Panc1 (cell line): ENCODE data around the gene GAL. TPM values are rescaled to one million over a fixed set of nuclear protein-coding genes. Genes with fewer than 3 reads are reported as not detected.
A peak's percentile ranks its signal among the peaks of the same experiment; 100 is the strongest.

Experiments
- ATAC-seq: fragments of 200-7000 bp; cut with Tn5 transposase; 2 replicates; pipeline ENCODE4 v1.9.1; 2020; ENCODE audit warnings: mild to moderate bottlenecking, moderate library complexity
- BruUV-seq: library from RNA; stranded (reverse); fragments of 400-500 nt; replicated peaks from 2 replicates; lab custom pipeline; 2021; lab: Mats Ljungman, UMichigan
- CTCF ChIA-PET: fragments of 300-600 bp; sonication (Branson Sonifier 250); formaldehyde crosslinking; loops from one replicate; lab custom pipeline; 2022; ENCODE audit warnings: antibody characterized with exemption; lab: Charles Lee
- POLR2A ChIA-PET: fragments of 300-600 bp; sonication (Branson Sonifier 250); formaldehyde crosslinking; loops from one replicate; lab custom pipeline; 2022; ENCODE audit warnings: antibody characterized with exemption; lab: Charles Lee
- DNase-seq: peaks from one replicate; pipeline ENCODE4 v3.0.0-alpha.2; 2010; ENCODE audit warnings: low read depth, low spot score
- H3K27ac ChIP-seq: 2 replicates; pipeline ENCODE4 v1.5.1; 2011; ENCODE audit warnings: mild to moderate bottlenecking, low read length, inconsistent platforms
- H3K27me3 ChIP-seq: fragments of 200-500 bp; sonication (Bioruptor generic); 2 replicates; pipeline ENCODE4 v1.6.0; 2014; ENCODE audit warnings: low read length, inconsistent platforms; ENCODE audit not compliant: control insufficient read depth, insufficient read depth
- H3K36me3 ChIP-seq: fragments of 200-500 bp; sonication (Bioruptor generic); 2 replicates; pipeline ENCODE4 v1.5.1; 2014; ENCODE audit warnings: inconsistent platforms, mild to moderate bottlenecking, low read length, moderate library complexity; ENCODE audit not compliant: control insufficient read depth, insufficient read depth
- H3K4me1 ChIP-seq: 2 replicates; pipeline ENCODE4 v1.5.1; 2011; ENCODE audit warnings: inconsistent platforms, mild to moderate bottlenecking, low read length, moderate library complexity; ENCODE audit not compliant: control insufficient read depth, insufficient read depth
- H3K4me3 ChIP-seq, 2 experiments: 2 replicates each; pipeline ENCODE4 v1.5.1; 2011 to 2012; ENCODE audit warnings: low read depth in 2 of 2, low read length in 2 of 2, mild to moderate bottlenecking in 2 of 2, inconsistent platforms in 1 of 2, moderate library complexity in 1 of 2
- H3K9me3 ChIP-seq: fragments of 200-500 bp; sonication (Bioruptor generic); 2 replicates; pipeline ENCODE4 v1.5.1; 2014; ENCODE audit warnings: low read depth, mild to moderate bottlenecking, inconsistent platforms, low read length, moderate library complexity; ENCODE audit not compliant: control insufficient read depth, insufficient read depth
- POLR2AphosphoS5 ChIP-seq: IDR thresholded peaks from 2 replicates; pipeline ENCODE4 v1.6.1; 2012; ENCODE audit warnings: mild to moderate bottlenecking, low read depth, low read length, moderate library complexity
- SIN3A ChIP-seq: IDR thresholded peaks from 2 replicates; pipeline ENCODE4 v1.6.1; 2012; ENCODE audit warnings: low read depth, mild to moderate bottlenecking, low read length, moderate library complexity, borderline replicate concordance; ENCODE audit not compliant: insufficient read depth
- TCF7L2 ChIP-seq: IDR thresholded peaks from 2 replicates; pipeline ENCODE4 v1.6.1; 2011; ENCODE audit warnings: mild to moderate bottlenecking, low read depth, low read length, inconsistent platforms
- in situ Hi-C: cut with HindIII; loops from 2 replicates; pipeline ENCODE4 v1.10.0; 2016; ENCODE audit warnings: low sequenced_read_pairs, low pct_unique_long_range_greater_than_20kb
- intact Hi-C: fragments of 100-400 bp; cut with micrococcal nuclease; formaldehyde crosslinking; loops from one replicate; pipeline ENCODE4 v1.10.0; 2022; ENCODE audit not compliant: unreplicated experiment
- total RNA-seq: library from RNA; stranded (reverse); gene quantifications from one replicate; pipeline ENCODE4 v1.2.1, GENCODE V29; 2021; ENCODE audit not compliant: unreplicated experiment
- TF ChIP-seq, protein P1 (sequence below), 2 experiments: IDR thresholded peaks; 2 replicates each; pipeline ENCODE4 v1.6.1; 2011 to 2012; ENCODE audit warnings: low read depth in 2 of 2, control low read depth in 1 of 2, low read length in 1 of 2, mild to moderate bottlenecking in 1 of 2, moderate library complexity in 1 of 2; ENCODE audit not compliant: insufficient read depth in 1 of 2
- TF ChIP-seq, protein P2 (sequence below): fragments of 450-650 bp; IDR thresholded peaks from 2 replicates; pipeline ENCODE4 v1.5.1; 2017; ENCODE audit warnings: mild to moderate bottlenecking

GAL gene
- total RNA-seq, 1 experiment from 2014 or later, result 16.5 TPM

DNA sequence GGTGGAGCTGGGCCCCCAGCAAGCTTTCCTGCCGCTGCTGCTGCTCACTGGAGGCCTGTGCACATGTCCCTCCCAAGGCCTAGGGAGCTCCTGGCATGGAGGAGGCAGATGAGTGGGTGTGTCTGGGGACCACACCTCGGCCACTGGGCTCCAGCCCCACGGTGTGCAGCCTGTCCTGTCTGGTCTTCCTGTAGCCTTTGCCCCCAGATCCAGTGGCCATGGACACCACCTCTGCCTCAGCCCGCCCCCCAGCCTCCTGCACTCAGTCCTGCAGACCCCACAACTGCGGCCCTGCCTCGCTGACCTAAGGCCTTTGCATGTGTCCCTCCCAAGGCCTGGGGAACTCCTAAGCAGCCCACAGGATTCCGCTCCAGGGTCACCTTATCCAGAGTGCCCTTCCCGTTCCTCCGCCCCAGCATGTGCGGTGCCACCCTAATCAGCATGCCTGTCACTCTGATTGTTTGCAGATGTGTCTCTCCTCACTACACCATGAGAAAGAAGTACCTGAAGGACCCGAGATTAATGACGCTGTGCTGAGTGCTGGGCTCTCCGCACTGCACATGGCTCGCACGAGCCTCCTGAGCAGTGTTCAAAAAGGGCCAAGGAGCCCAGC lies 8.6 kb downstream of the GAL start:
- Histone ChIP-seq H3K4me3 (no peak overlapping the region), H3K27ac (no peak overlapping the region), H3K4me1 (no peaks in the 10 kb centered on the region), H3K36me3 (no peaks in the 10 kb centered on the region), H3K27me3 (peaks cover 4% of the 10 kb centered on the region), H3K9me3 (no peaks in the 10 kb centered on the region)
- in situ Hi-C loops, result no loop called here
- ChIA-PET CTCF (no interaction called here), POLR2A (no interaction called here)
- TF ChIP-seq, protein P1, sequence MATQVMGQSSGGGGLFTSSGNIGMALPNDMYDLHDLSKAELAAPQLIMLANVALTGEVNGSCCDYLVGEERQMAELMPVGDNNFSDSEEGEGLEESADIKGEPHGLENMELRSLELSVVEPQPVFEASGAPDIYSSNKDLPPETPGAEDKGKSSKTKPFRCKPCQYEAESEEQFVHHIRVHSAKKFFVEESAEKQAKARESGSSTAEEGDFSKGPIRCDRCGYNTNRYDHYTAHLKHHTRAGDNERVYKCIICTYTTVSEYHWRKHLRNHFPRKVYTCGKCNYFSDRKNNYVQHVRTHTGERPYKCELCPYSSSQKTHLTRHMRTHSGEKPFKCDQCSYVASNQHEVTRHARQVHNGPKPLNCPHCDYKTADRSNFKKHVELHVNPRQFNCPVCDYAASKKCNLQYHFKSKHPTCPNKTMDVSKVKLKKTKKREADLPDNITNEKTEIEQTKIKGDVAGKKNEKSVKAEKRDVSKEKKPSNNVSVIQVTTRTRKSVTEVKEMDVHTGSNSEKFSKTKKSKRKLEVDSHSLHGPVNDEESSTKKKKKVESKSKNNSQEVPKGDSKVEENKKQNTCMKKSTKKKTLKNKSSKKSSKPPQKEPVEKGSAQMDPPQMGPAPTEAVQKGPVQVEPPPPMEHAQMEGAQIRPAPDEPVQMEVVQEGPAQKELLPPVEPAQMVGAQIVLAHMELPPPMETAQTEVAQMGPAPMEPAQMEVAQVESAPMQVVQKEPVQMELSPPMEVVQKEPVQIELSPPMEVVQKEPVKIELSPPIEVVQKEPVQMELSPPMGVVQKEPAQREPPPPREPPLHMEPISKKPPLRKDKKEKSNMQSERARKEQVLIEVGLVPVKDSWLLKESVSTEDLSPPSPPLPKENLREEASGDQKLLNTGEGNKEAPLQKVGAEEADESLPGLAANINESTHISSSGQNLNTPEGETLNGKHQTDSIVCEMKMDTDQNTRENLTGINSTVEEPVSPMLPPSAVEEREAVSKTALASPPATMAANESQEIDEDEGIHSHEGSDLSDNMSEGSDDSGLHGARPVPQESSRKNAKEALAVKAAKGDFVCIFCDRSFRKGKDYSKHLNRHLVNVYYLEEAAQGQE (IDR thresholded peaks at IDR 0.05; ENCODE audit: insufficient read depth in 1 of 2, low read depth in 2 of 2, low read length in 1 of 2), result no peak
- TF ChIP-seq POLR2AphosphoS5, result no peak
- TF ChIP-seq, protein P2, sequence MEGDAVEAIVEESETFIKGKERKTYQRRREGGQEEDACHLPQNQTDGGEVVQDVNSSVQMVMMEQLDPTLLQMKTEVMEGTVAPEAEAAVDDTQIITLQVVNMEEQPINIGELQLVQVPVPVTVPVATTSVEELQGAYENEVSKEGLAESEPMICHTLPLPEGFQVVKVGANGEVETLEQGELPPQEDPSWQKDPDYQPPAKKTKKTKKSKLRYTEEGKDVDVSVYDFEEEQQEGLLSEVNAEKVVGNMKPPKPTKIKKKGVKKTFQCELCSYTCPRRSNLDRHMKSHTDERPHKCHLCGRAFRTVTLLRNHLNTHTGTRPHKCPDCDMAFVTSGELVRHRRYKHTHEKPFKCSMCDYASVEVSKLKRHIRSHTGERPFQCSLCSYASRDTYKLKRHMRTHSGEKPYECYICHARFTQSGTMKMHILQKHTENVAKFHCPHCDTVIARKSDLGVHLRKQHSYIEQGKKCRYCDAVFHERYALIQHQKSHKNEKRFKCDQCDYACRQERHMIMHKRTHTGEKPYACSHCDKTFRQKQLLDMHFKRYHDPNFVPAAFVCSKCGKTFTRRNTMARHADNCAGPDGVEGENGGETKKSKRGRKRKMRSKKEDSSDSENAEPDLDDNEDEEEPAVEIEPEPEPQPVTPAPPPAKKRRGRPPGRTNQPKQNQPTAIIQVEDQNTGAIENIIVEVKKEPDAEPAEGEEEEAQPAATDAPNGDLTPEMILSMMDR, result no peak
- no peak for TF ChIP-seq SIN3A
- BruUV-seq, result no TSS peak
- no peak; the same call in 1 of the 2 replicates for ATAC-seq
- DNase-seq, result no peak
- intact Hi-C loops, result no loop called here

DNA sequence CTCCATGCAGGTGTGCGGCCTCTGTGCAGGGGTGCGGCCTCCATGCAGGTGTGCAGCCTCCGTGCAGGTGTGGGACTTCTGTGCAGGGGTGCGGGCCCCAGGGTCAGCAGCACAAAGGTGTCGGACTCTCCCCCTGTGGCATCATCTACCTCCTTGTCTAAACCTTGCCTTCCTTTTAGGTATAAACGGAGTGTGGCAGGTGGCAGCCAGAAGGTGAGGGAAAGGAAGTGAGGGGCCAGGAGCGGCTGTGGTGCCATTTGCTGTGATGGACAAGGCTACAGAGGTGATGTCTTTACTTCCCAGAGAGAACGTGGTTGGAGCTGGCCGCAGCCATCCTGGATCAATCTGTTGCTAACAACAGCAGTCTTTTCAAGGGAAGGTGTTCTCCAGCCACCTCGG lies 9.1 kb downstream of the GAL start:
- intact Hi-C loops (no loop called here), in situ Hi-C loops (no loop called here)
- CTCF ChIA-PET, result no interaction called here
- H3K27ac ChIP-seq, result no peak overlapping the region
- no peak for DNase-seq
- no peaks in the 10 kb centered on the region for H3K4me1 ChIP-seq
- BruUV-seq, result no TSS peak
- H3K36me3 ChIP-seq, result no peaks in the 10 kb centered on the region
- POLR2A ChIA-PET, result no interaction called here
- peaks cover 4% of the 10 kb centered on the region for H3K27me3 ChIP-seq
- H3K9me3 ChIP-seq, result no peaks in the 10 kb centered on the region
- ATAC-seq, result 0 out of 2 replicates have a peak, but pooled peaks have one; percentile 8
- no peak for TF ChIP-seq POLR2AphosphoS5
- TF ChIP-seq, protein P1 (IDR thresholded peaks at IDR 0.05; ENCODE audit: insufficient read depth in 1 of 2, low read depth in 2 of 2, low read length in 1 of 2), result no peak
- TF ChIP-seq SIN3A, result no peak
- no peak for TF ChIP-seq TCF7L2
- TF ChIP-seq, protein P2, result no peak
- H3K4me3 ChIP-seq, result no peak overlapping the region
